ENCODE data around the gene SUSD1.
"Not testable (repeated sequence)": the region's sequence is repeated elsewhere in the genome, so short reads cannot be mapped to it uniquely, and the experiment has no call there.

Gene SUSD1

GRCh38 chr9:112129246-112129645 lies 45.9 kb downstream of the SUSD1 start:
- no peak for DNase-seq (ENCODE audit: low read depth)

- not testable (repeated sequence) for DNase-seq (ENCODE audit: low read depth)
Observed at GRCh38 chr9:112128399-112128798, 46.7 kb downstream of the SUSD1 start.

- DNase-seq (ENCODE audit: low read depth) = no peak
Observed at GRCh38 chr9:112127281-112127680, 47.8 kb downstream of the SUSD1 start.

GRCh38 chr9:112125951-112126388 lies 49.1 kb downstream of the SUSD1 start:
- DNase-seq (ENCODE audit: low read depth) = no peak

- no peak for DNase-seq (ENCODE audit: low read depth)
Observed at GRCh38 chr9:112124156-112124555, 50.9 kb downstream of the SUSD1 start.

GRCh38 chr9:112121633-112122032 lies 53.5 kb downstream of the SUSD1 start:
- no peak for DNase-seq (ENCODE audit: low read depth)

GRCh38 chr9:112120439-112120925 lies 54.6 kb downstream of the SUSD1 start:
- no peak for DNase-seq (ENCODE audit: low read depth)

- no peak for DNase-seq (ENCODE audit: low read depth)
Observed at GRCh38 chr9:112120030-112120341, 55.1 kb downstream of the SUSD1 start.

- no peak for DNase-seq (ENCODE audit: low read depth)
Observed at GRCh38 chr9:112119225-112120029, 55.7 kb downstream of the SUSD1 start.

- no peak for DNase-seq (ENCODE audit: low read depth)
Observed at GRCh38 chr9:112118009-112118408, 57.1 kb downstream of the SUSD1 start.

GRCh38 chr9:112115970-112116753 lies 58.9 kb downstream of the SUSD1 start:
- no peak for DNase-seq (ENCODE audit: low read depth)

- no peak for DNase-seq (ENCODE audit: low read depth)
Observed at GRCh38 chr9:112115109-112115508, 60.0 kb downstream of the SUSD1 start.

GRCh38 chr9:112112941-112113681 lies 62.0 kb downstream of the SUSD1 start:
- peak; percentile 6 for DNase-seq (ENCODE audit: low read depth)

GRCh38 chr9:112112519-112112918 lies 62.6 kb downstream of the SUSD1 start:
- DNase-seq (ENCODE audit: low read depth) = peak; percentile 77

GRCh38 chr9:112111461-112111860 lies 63.6 kb downstream of the SUSD1 start:
- DNase-seq (ENCODE audit: low read depth) = no peak

GRCh38 chr9:112110777-112111113 lies 64.4 kb downstream of the SUSD1 start:
- DNase-seq (ENCODE audit: low read depth) = no peak

- DNase-seq (ENCODE audit: low read depth) = no peak
Observed at GRCh38 chr9:112110094-112110776, 64.9 kb downstream of the SUSD1 start.

GRCh38 chr9:112104901-112105300 lies 70.2 kb downstream of the SUSD1 start:
- DNase-seq (ENCODE audit: low read depth) = no peak

GRCh38 chr9:112104401-112104800 lies 70.7 kb downstream of the SUSD1 start:
- no peak for DNase-seq (ENCODE audit: low read depth)

GRCh38 chr9:112103405-112103804 lies 71.7 kb downstream of the SUSD1 start:
- no peak for DNase-seq (ENCODE audit: low read depth)

GRCh38 chr9:112097712-112098688 lies 77.1 kb downstream of the SUSD1 start:
- peak; percentile 58 for DNase-seq (ENCODE audit: low read depth)

Data from stromal cell of bone marrow (primary cell).